ENCODE data around the gene HYAL3. TPM values are rescaled to one million over a fixed set of nuclear protein-coding genes. Genes with fewer than 3 reads are reported as not detected.

Gene HYAL3
- total and polyA plus RNA-seq, 2 of the 8 experiments (the other 6 are each of a cell fraction or from before 2014, with no cell fraction given), result 3.2 to 12.2 TPM

GRCh38 chr3:50254577-50255250, 44.5 kb downstream of the HYAL3 start:
- no peak for TF ChIP-seq TCF12 (IDR thresholded peaks at IDR 0.05; ENCODE audit: low read depth, low read length)
- TF ChIP-seq CREB1 (IDR thresholded peaks at IDR 0.05), result peak; percentile 43; the same call in 1 of the 2 replicates
- H3K4me1 ChIP-seq (replicated peaks in 1 of 4; ENCODE audit: control insufficient read depth in 3 of 4, insufficient read depth in 4 of 4, low read length in 3 of 4), result peaks cover 0 to 3% (median 2%) of the 10 kb centered on the region in 4 experiments; a peak in 4 of 7 replicates
- H3K4ac ChIP-seq (replicated peaks; ENCODE audit: insufficient read length, low read depth, low read length), result no peak overlapping the region
- peaks cover 0 to 19% of the 10 kb centered on the region in 2 experiments; a peak in 3 of 4 replicates for H3K79me2 ChIP-seq (ENCODE audit: control insufficient read depth in 1 of 2, insufficient read depth in 2 of 2, low read length in 2 of 2)
- no peak overlapping the region for H3K14ac ChIP-seq (ENCODE audit: insufficient read length)
- no peak overlapping the region for H2BK5ac ChIP-seq (ENCODE audit: low read depth, low read length)
- no peak overlapping the region for H3K4me3 ChIP-seq (ENCODE audit: extremely low read depth in 1 of 4, insufficient read depth in 2 of 4, low read depth in 3 of 4, low read length in 4 of 4)
- H2BK15ac ChIP-seq (ENCODE audit: low read length), result no peak overlapping the region
- no peak overlapping the region for H2BK12ac ChIP-seq (ENCODE audit: low read depth, low read length)
- no peak overlapping the region for H2BK20ac ChIP-seq (ENCODE audit: low read length)
- no peak overlapping the region for H3K9ac ChIP-seq (replicated peaks in 1 of 4; ENCODE audit: extremely low read depth in 1 of 4, low read depth in 3 of 4, low read length in 3 of 4)
- no peak for FAIRE-seq
- peaks cover 25% of the 10 kb centered on the region for H3K79me1 ChIP-seq (ENCODE audit: low read depth, low read length)
- H3K27ac ChIP-seq (ENCODE audit: low read depth, low read length), result no peak overlapping the region
- H4K20me1 ChIP-seq (replicated peaks in 1 of 2; ENCODE audit: control insufficient read depth in 1 of 2, insufficient read depth in 2 of 2, low read length in 2 of 2), result peaks cover 5 to 35% of the 10 kb centered on the region in 2 experiments
- no peak overlapping the region for H2AFZ ChIP-seq (ENCODE audit: low read length)
- H3K4me2 ChIP-seq (ENCODE audit: insufficient read depth in 1 of 2, low read depth in 2 of 2, low read length in 2 of 2), result no peak overlapping the region
- H2AK5ac ChIP-seq (ENCODE audit: low read depth, low read length), result no peak overlapping the region
- no peak overlapping the region for H2BK120ac ChIP-seq (replicated peaks; ENCODE audit: low read depth, low read length)
- DNase-seq (ENCODE audit: low read depth in 1 of 2, low spot score in 2 of 2), result no peak
- CTCF ChIA-PET (ENCODE audit: partially characterized antibody), result interaction anchor here (1.3 to 53.5 kb wide), 7 partner anchors 6 to 66 kb away, joined by 4 to 2149 read pairs (median 142); partner anchors contain the start of genes GNAI2, GNAT1, LSMEM2 and SEMA3B
- WGBS, 2 experiments (ENCODE audit: extremely low coverage in 1 of 2, insufficient coverage in 1 of 2, insufficient read length in 1 of 2, insufficient replicate concordance in 2 of 2, low coverage in 1 of 2, low lambda C conversion rate in 2 of 2, missing lambda C conversion rate in 1 of 2), result 84% methylated on average over 8 of the region's 8 CpGs; no CpG with 5 or more reads in 1 of the 2 experiments
- POLR2A ChIA-PET (ENCODE audit: partially characterized antibody), result interaction anchor here (0.6 to 3.0 kb wide), 9 partner anchors 8 to 144 kb away, joined by 3 to 12 read pairs (median 4); partner anchors contain the start of gene GNAI2
- H3K9me3 ChIP-seq (ENCODE audit: insufficient read depth in 2 of 2, low read depth in 1 of 2, low read length in 1 of 2), result no peaks in the 10 kb centered on the region
- H4K91ac ChIP-seq (replicated peaks; ENCODE audit: insufficient read length, low read length), result no peak overlapping the region
- peaks cover 17 to 36% (median 24%) of the 10 kb centered on the region in 4 experiments; a peak in 7 of 8 replicates for H3K36me3 ChIP-seq (ENCODE audit: control insufficient read depth in 2 of 4, insufficient read depth in 4 of 4, low read length in 3 of 4)
- no peak overlapping the region for H4K5ac ChIP-seq (ENCODE audit: insufficient read length, low read depth, low read length)
- no peak overlapping the region for H3K18ac ChIP-seq (ENCODE audit: extremely low read depth, low read length)
- H3K23ac ChIP-seq (ENCODE audit: insufficient read length), result no peak overlapping the region
- H3K27me3 ChIP-seq (replicated peaks in 1 of 4; ENCODE audit: control insufficient read depth in 3 of 4, extremely low read depth in 1 of 4, insufficient read depth in 3 of 4, low read length in 3 of 4), result no peaks in the 10 kb centered on the region
- no peaks in the 10 kb centered on the region for H3K23me2 ChIP-seq (ENCODE audit: low read depth, low read length)
- H4K8ac ChIP-seq (ENCODE audit: extremely low read depth, insufficient read depth, low read length), result no peak overlapping the region
- no peak overlapping the region for H3K56ac ChIP-seq (replicated peaks; ENCODE audit: insufficient read length, low read depth, low read length)

All from H1 (cell line).